ENCODE data around the gene ATOX1. TPM values are rescaled to one million over a fixed set of nuclear protein-coding genes. Genes with fewer than 3 reads are reported as not detected.

The ATOX1 gene
- polyA plus RNA-seq, 4 donors = 168 to 327 (median 257) TPM

DNA sequence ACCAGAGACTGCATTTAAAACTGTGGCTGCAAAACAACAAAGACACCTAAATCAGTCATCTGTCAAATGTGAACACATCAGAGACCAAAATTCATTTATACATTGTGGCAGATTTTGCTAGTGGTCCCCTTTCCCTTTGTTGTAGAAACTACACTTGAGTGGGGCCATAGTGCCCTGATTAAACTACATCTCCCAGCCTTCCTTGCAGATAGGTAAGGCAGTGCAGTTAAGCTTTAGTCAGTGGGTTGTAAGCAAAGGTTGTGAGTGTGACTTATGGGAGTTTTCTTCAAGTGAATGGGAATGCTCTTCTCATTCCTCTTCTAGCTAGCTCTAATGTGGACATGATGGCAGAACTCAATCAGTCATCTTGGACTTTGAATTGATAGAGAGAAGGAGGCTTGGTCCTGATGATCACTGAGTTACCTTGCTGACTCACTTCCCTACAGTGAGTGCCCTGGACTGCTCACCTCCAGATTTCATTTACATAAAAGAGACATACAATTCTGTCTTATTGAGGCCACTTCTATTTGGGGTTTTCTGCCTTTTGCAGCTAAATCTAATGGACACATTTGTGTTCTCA is 36.5 kb downstream of the ATOX1 start:
- FAIRE-seq (no peak), DNase-seq (peak; percentile 48 to 72)
- Histone ChIP-seq H3K4me1 (ENCODE audit: control insufficient read depth in 3 of 3, insufficient read depth in 2 of 3, low read depth in 1 of 3, low read length in 2 of 3) (peaks cover 0 to 7% (median 0%) of the 10 kb centered on the region in 3 donors), H3K36me3 (ENCODE audit: control insufficient read depth in 3 of 3, insufficient read depth in 2 of 3, low read depth in 1 of 3, low read length in 3 of 3) (no peaks in the 10 kb centered on the region), H3K4me3 (ENCODE audit: low read depth in 1 of 3, low read length in 3 of 3) (no peak overlapping the region), H3K27ac (ENCODE audit: low read depth in 1 of 3, low read length in 2 of 3) (no peak overlapping the region), H3K9me3 (ENCODE audit: control insufficient read depth in 2 of 2, insufficient read depth in 1 of 2, low read depth in 1 of 2, low read length in 1 of 2) (no peaks in the 10 kb centered on the region), H3K27me3 (ENCODE audit: control insufficient read depth in 3 of 3, insufficient read depth in 3 of 3, low read length in 3 of 3) (no peaks in the 10 kb centered on the region)

DNA sequence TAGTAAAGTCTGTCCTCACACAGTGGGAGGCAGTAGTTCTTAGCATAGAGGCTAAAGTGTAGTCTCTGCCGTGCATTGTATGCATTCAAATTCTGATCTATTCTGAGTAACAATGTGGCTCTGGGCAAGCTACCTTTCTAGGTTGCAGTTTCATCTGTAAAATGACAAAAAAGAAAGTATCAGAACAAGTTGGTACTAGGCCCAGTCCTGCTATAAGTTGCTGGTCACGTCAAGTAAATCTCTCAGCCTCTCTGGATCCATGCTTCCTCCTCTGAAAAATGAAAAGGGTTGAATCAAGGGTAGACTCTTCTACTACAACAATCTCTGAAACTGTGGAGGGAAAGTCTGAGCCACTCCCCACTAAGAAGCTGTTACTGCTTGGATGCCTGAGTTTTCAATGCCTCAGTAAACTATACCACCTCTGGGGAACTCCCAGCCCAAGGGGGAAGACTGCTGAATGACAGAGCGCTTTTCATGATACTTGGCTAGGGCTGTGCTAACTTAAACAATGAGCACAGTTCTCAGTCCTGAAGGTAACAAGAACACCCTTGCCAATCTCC is 37.3 kb downstream of the ATOX1 start:
- H3K4me1 ChIP-seq (ENCODE audit: control insufficient read depth in 3 of 3, insufficient read depth in 2 of 3, low read depth in 1 of 3, low read length in 2 of 3) = peaks cover 0 to 7% (median 0%) of the 10 kb centered on the region in 3 donors
- FAIRE-seq (no peak), DNase-seq (no peak)
- H3K4me3 ChIP-seq (ENCODE audit: low read depth in 1 of 3, low read length in 3 of 3) = no peak overlapping the region
- no peaks in the 10 kb centered on the region for H3K27me3 ChIP-seq (ENCODE audit: control insufficient read depth in 3 of 3, insufficient read depth in 3 of 3, low read length in 3 of 3)
- H3K27ac ChIP-seq (ENCODE audit: low read depth in 1 of 3, low read length in 2 of 3) = no peak overlapping the region
- no peaks in the 10 kb centered on the region for H3K9me3 ChIP-seq (ENCODE audit: control insufficient read depth in 2 of 2, insufficient read depth in 1 of 2, low read depth in 1 of 2, low read length in 1 of 2)
- no peaks in the 10 kb centered on the region for H3K36me3 ChIP-seq (ENCODE audit: control insufficient read depth in 3 of 3, insufficient read depth in 2 of 3, low read depth in 1 of 3, low read length in 3 of 3)
- WGBS, 3 donors = 79 to 89% (median 81%) methylated on average over 3 of the region's 3 CpGs

DNA sequence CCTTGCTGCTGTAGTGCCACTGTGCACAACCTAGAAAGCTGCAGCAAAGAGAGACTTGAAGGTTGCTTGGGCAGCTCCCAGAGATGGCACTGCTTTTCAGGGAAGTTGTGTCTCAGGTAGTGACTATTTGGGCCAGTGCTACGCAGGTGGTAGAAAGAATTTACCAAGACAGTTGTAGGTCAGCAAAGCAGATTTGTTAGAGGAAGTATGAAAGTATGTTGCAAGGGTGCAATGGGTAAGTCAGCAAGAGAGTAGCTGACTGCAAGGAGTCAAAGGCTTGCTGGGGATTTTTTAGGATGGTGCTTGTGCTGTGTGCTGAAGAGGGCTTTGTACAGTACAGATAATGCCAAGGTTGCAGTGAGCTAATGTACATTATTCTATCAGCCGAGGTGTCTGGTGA is 38.2 kb downstream of the ATOX1 start:
- Histone ChIP-seq H3K4me3 (ENCODE audit: low read depth in 1 of 3, low read length in 3 of 3) (no peak overlapping the region), H3K4me1 (ENCODE audit: control insufficient read depth in 3 of 3, insufficient read depth in 2 of 3, low read depth in 1 of 3, low read length in 2 of 3) (peaks cover 0 to 7% (median 0%) of the 10 kb centered on the region in 3 donors), H3K36me3 (ENCODE audit: control insufficient read depth in 3 of 3, insufficient read depth in 2 of 3, low read depth in 1 of 3, low read length in 3 of 3) (no peaks in the 10 kb centered on the region), H3K27me3 (ENCODE audit: control insufficient read depth in 3 of 3, insufficient read depth in 3 of 3, low read length in 3 of 3) (no peaks in the 10 kb centered on the region), H3K27ac (ENCODE audit: low read depth in 1 of 3, low read length in 2 of 3) (no peak overlapping the region), H3K9me3 (ENCODE audit: control insufficient read depth in 2 of 2, insufficient read depth in 1 of 2, low read depth in 1 of 2, low read length in 1 of 2) (no peaks in the 10 kb centered on the region)
- no peak for DNase-seq
- FAIRE-seq = no peak
- WGBS, 3 donors = 83 to 89% (median 86%) methylated on average over 2 of the region's 2 CpGs

DNA sequence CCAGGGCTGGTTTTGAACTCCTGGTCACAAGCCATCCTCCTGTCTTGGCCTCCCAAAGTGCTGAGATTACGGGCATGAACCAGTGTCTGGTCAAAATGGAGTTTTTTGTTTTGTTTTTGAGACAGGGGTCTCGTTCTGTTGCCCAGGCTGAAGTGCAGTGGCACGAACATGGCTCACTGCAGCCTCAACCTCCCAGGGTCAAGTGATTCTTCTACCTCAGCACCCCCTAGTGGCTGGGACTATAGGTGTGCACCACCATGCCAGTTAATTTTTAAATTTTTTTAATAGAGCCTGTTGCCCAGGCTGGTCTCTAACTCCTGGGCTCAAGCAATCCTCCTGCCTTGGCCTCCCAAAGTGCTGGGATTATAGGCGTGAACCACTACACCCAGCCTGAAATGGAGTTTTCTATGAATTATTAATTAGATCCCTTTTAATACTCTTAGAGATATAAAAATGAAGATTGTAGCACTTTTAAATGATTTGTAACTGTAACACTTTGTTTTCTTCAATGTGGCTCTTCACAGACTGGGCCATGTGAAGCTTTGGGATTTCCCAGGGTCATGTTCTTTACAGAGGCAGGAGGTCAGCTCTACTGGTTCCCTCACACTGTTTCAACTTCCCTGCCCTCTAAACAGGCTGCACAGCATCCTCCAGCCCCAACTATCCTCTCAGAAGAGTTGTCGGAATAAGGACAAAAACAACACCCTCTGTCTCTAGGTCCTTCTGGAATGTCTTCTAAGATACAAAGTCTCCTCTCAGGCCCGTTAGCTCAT is 39.0 kb downstream of the ATOX1 start:
- Histone ChIP-seq H3K4me3 (ENCODE audit: low read depth in 1 of 3, low read length in 3 of 3) (no peak overlapping the region), H3K9me3 (ENCODE audit: control insufficient read depth in 2 of 2, insufficient read depth in 1 of 2, low read depth in 1 of 2, low read length in 1 of 2) (no peaks in the 10 kb centered on the region), H3K4me1 (ENCODE audit: control insufficient read depth in 3 of 3, insufficient read depth in 2 of 3, low read depth in 1 of 3, low read length in 2 of 3) (peaks cover 0 to 7% (median 0%) of the 10 kb centered on the region in 3 donors), H3K36me3 (ENCODE audit: control insufficient read depth in 3 of 3, insufficient read depth in 2 of 3, low read depth in 1 of 3, low read length in 3 of 3) (no peaks in the 10 kb centered on the region), H3K27ac (ENCODE audit: low read depth in 1 of 3, low read length in 2 of 3) (no peak overlapping the region), H3K27me3 (ENCODE audit: control insufficient read depth in 3 of 3, insufficient read depth in 3 of 3, low read length in 3 of 3) (no peaks in the 10 kb centered on the region)
- DNase-seq (peak; percentile 35 to 42), FAIRE-seq (no peak)
- WGBS, 3 donors = 83 to 89% (median 89%) methylated on average over 6 of the region's 6 CpGs

DNA sequence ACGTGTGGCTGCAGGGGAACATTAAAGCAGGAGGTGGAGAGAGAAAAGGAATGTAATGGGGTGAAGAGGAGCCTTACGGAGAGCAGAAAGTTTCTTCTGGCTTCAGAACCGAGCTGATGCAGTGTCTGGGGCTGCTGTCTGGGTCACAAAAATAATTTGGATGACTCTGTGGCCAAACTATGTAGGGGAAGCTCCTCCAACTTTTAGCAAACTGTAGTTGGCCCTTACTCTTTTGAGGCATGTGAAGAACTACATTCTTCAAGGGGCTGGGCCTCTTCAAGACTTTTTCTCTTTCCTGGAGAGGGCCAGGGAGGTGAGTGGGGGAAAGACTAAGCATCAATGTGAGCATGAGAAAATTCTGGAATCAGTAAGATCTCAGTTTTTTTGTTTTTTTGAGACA is 39.8 kb downstream of the ATOX1 start:
- Histone ChIP-seq H3K9me3 (ENCODE audit: control insufficient read depth in 2 of 2, insufficient read depth in 1 of 2, low read depth in 1 of 2, low read length in 1 of 2) (no peaks in the 10 kb centered on the region), H3K4me3 (ENCODE audit: low read depth in 1 of 3, low read length in 3 of 3) (no peak overlapping the region), H3K27me3 (ENCODE audit: control insufficient read depth in 3 of 3, insufficient read depth in 3 of 3, low read length in 3 of 3) (no peaks in the 10 kb centered on the region), H3K36me3 (ENCODE audit: control insufficient read depth in 3 of 3, insufficient read depth in 2 of 3, low read depth in 1 of 3, low read length in 3 of 3) (no peaks in the 10 kb centered on the region), H3K27ac (ENCODE audit: low read depth in 1 of 3, low read length in 2 of 3) (no peak overlapping the region), H3K4me1 (ENCODE audit: control insufficient read depth in 3 of 3, insufficient read depth in 2 of 3, low read depth in 1 of 3, low read length in 2 of 3) (peaks cover 0 to 7% (median 0%) of the 10 kb centered on the region in 3 donors)
- no peak for FAIRE-seq
- WGBS, 3 donors = 57 to 76% (median 68%) methylated on average over 3 of the region's 3 CpGs
- DNase-seq = no peak

DNA sequence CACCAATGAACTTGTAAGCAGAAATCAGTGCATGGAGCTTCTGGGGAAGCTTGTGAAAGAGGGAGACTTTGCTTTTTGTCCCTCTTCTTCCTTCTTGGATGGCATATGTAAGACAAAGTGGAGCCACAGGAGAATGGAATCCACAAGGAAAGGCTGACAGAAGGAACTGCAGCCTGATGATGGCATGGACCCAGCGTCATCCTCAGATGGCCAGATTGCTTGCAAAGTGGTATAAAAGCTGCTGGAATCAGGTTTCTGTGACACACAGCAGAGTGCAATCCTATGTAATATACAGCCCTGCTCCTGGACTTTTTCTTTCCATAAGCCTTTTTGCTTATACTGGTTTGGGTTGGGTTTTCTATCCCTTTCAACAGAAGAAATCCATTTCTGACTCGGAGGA is 40.3 kb downstream of the ATOX1 start:
- no peak for DNase-seq
- no peak for FAIRE-seq
- WGBS, 3 donors = 70 to 82% (median 76%) methylated on average over 2 of the region's 2 CpGs
- no peaks in the 10 kb centered on the region for H3K27me3 ChIP-seq (ENCODE audit: control insufficient read depth in 3 of 3, insufficient read depth in 3 of 3, low read length in 3 of 3)
- H3K4me3 ChIP-seq (ENCODE audit: low read depth in 1 of 3, low read length in 3 of 3) = no peak overlapping the region
- H3K4me1 ChIP-seq (ENCODE audit: control insufficient read depth in 3 of 3, insufficient read depth in 2 of 3, low read depth in 1 of 3, low read length in 2 of 3) = peaks cover 0 to 7% (median 0%) of the 10 kb centered on the region in 3 donors
- H3K36me3 ChIP-seq (ENCODE audit: control insufficient read depth in 3 of 3, insufficient read depth in 2 of 3, low read depth in 1 of 3, low read length in 3 of 3) = no peaks in the 10 kb centered on the region
- H3K9me3 ChIP-seq (ENCODE audit: control insufficient read depth in 2 of 2, insufficient read depth in 1 of 2, low read depth in 1 of 2, low read length in 1 of 2) = no peaks in the 10 kb centered on the region
- peak overlapping the region in 1 of 3 donors; percentile 25 for H3K27ac ChIP-seq (ENCODE audit: low read depth in 1 of 3, low read length in 2 of 3)

DNA sequence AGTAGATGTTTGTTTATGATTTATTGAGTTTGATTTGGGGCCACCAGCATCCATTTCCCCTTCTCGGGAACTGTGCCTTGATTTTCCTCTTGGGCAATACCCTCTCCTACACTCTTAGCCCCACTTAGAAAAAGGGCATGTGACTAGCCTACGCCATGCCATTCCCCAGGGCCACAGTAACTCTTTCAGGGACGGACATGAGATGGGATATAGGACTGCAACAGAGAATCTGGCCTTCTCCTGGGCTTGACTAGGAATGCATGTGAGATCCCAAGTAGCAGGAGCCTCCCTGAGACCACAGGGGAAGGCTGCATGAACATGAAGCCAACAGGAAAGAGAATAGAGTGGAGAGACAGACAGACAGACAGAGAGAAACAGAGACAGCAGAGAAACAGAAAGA is 41.0 kb downstream of the ATOX1 start:
- FAIRE-seq (no peak), DNase-seq (no peak)
- Histone ChIP-seq H3K27me3 (ENCODE audit: control insufficient read depth in 3 of 3, insufficient read depth in 3 of 3, low read length in 3 of 3) (no peaks in the 10 kb centered on the region), H3K9me3 (ENCODE audit: control insufficient read depth in 2 of 2, insufficient read depth in 1 of 2, low read depth in 1 of 2, low read length in 1 of 2) (no peaks in the 10 kb centered on the region), H3K36me3 (ENCODE audit: control insufficient read depth in 3 of 3, insufficient read depth in 2 of 3, low read depth in 1 of 3, low read length in 3 of 3) (no peaks in the 10 kb centered on the region), H3K4me1 (ENCODE audit: control insufficient read depth in 3 of 3, insufficient read depth in 2 of 3, low read depth in 1 of 3, low read length in 2 of 3) (peaks cover 0 to 7% (median 0%) of the 10 kb centered on the region in 3 donors), H3K4me3 (ENCODE audit: low read depth in 1 of 3, low read length in 3 of 3) (no peak overlapping the region), H3K27ac (ENCODE audit: low read depth in 1 of 3, low read length in 2 of 3) (no peak overlapping the region)
- WGBS, 3 donors = 63 to 74% (median 73%) methylated on average over 3 of the region's 3 CpGs

GRCh38 chr5:151709109-151709735 is 49.2 kb downstream of the ATOX1 start:
- WGBS, 3 donors = 81 to 90% (median 83%) methylated on average over 13 of the region's 13 CpGs
- no peak for DNase-seq
- H3K4me1 ChIP-seq (ENCODE audit: control insufficient read depth in 3 of 3, insufficient read depth in 2 of 3, low read depth in 1 of 3, low read length in 2 of 3) = peaks cover 0 to 10% (median 4%) of the 10 kb centered on the region in 3 donors
- no peaks in the 10 kb centered on the region for H3K27me3 ChIP-seq (ENCODE audit: control insufficient read depth in 3 of 3, insufficient read depth in 3 of 3, low read length in 3 of 3)
- H3K36me3 ChIP-seq (ENCODE audit: control insufficient read depth in 3 of 3, insufficient read depth in 2 of 3, low read depth in 1 of 3, low read length in 3 of 3) = no peaks in the 10 kb centered on the region
- H3K9me3 ChIP-seq (ENCODE audit: control insufficient read depth in 2 of 2, insufficient read depth in 1 of 2, low read depth in 1 of 2, low read length in 1 of 2) = no peaks in the 10 kb centered on the region
- no peak for FAIRE-seq
- H3K4me3 ChIP-seq (ENCODE audit: low read depth in 1 of 3, low read length in 3 of 3) = no peak overlapping the region
- H3K27ac ChIP-seq (ENCODE audit: low read depth in 1 of 3, low read length in 2 of 3) = peak overlapping the region in 1 of 3 donors; percentile 14
